ENCODE results near the gene OR2C3.
"Not testable (repeated sequence)": the region's sequence is repeated elsewhere in the genome, so short reads cannot be mapped to it uniquely, and the experiment has no call there.

Gene OR2C3

DNA sequence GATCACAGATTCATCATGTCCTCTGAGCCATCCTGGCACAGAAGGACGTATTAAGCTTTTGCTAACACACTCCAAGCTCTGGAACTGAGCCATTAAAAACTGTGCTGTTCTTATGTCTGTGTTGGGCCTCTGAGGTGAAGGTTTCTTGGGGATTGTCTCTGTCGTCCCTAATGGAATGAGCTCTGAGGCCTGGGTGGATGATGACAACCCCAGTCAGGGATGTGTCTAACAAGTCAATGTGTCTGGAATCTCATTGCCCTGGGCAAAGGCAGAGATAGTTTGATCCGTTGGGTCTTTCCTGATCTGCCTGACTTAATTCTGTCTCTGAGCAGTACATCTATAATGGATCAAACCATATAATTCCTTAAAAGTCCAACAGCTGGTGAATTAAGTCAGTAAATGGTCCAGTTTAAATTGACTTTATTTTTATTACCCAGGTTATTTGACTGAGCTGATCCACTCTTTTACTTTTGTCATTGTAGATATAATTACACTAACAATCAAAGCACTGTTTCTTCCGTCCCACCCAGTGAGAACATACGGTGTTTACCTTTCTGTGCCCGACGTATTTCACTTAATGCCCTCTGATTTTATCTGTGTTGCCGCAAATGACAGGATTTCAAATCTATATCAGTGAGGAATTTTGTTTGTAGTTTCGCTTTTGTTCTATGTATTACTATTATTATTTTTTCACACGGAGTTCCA, 39.5 kb downstream of the OR2C3 start:
- no peak overlapping the region for H3K4me3 ChIP-seq (ENCODE audit: low read length)
- H3K9ac ChIP-seq (ENCODE audit: low read length): no peak overlapping the region
- no peaks in the 10 kb centered on the region for H3K36me3 ChIP-seq (ENCODE audit: control insufficient read depth, insufficient read depth, low read length)
- no peak overlapping the region for H3K27ac ChIP-seq (ENCODE audit: low read depth, low read length)
- no peaks in the 10 kb centered on the region for H3K4me1 ChIP-seq (ENCODE audit: control insufficient read depth, insufficient read depth, low read length)
- no peaks in the 10 kb centered on the region for H3K27me3 ChIP-seq (ENCODE audit: control insufficient read depth, insufficient read depth, low read length)

DNA sequence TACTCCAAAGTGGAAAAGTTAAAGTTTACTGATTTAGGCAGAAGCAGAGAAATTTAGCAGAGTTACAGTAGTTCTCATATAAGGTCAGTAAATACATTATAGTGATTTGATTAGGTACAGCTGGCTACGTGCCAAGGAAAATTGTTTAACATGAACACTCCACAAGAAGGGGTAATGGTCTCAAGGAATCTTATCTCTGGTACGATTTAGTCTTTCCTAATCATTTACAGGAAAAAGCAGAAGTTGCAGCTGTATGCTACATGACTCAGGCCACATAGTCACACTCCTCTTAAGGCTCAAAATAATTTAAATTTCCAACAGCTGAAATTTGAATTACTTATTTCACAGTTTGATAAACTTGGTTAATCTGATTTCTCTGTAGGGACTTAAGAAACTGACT, 41.5 kb downstream of the OR2C3 start:
- H3K27ac ChIP-seq (ENCODE audit: low read depth, low read length): no peak overlapping the region
- no peak overlapping the region for H3K4me3 ChIP-seq (ENCODE audit: low read length)
- no peaks in the 10 kb centered on the region for H3K27me3 ChIP-seq (ENCODE audit: control insufficient read depth, insufficient read depth, low read length)
- no peaks in the 10 kb centered on the region for H3K36me3 ChIP-seq (ENCODE audit: control insufficient read depth, insufficient read depth, low read length)
- no peak overlapping the region for H3K9ac ChIP-seq (ENCODE audit: low read length)
- H3K4me1 ChIP-seq (ENCODE audit: control insufficient read depth, insufficient read depth, low read length): no peaks in the 10 kb centered on the region

DNA sequence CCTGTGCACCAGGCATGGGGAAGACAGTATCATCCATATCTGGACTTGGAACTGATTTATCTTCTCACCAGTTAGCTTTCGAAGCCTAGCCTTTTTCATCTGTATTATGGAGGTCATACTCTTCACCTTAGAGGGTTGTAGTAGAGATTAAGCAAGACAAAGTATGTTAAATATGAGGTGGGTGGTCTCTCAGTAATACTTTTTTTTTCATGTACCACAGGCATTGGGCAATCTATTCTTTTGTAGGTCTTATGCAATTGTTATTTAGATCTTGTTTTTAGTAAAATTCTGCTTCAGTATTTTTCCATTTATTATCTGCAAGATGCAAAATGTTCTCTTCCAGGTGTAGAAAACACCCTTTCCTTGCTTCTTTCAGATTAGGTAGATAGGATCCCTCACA, 43.1 kb downstream of the OR2C3 start:
- Histone ChIP-seq H3K27ac (ENCODE audit: low read depth, low read length) (no peak overlapping the region), H3K4me3 (ENCODE audit: low read length) (no peak overlapping the region), H3K9ac (ENCODE audit: low read length) (no peak overlapping the region), H3K27me3 (ENCODE audit: control insufficient read depth, insufficient read depth, low read length) (no peaks in the 10 kb centered on the region), H3K36me3 (ENCODE audit: control insufficient read depth, insufficient read depth, low read length) (no peaks in the 10 kb centered on the region), H3K4me1 (ENCODE audit: control insufficient read depth, insufficient read depth, low read length) (no peaks in the 10 kb centered on the region)

DNA sequence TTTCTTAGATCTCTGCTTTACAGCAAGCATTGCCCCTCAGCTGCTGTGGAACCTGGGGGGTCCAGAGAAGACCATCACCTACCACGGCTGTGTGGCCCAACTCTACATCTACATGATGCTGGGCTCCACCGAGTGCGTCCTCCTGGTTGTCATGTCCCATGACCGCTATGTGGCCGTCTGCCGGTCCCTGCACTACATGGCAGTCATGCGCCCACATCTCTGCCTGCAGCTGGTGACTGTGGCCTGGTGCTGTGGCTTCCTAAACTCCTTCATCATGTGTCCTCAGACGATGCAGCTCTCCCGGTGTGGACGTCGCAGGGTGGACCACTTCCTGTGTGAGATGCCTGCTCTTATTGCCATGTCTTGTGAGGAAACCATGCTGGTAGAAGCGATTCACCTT, 44.9 kb downstream of the OR2C3 start:
- Histone ChIP-seq H3K4me3 (ENCODE audit: low read length) (no peak overlapping the region), H3K4me1 (ENCODE audit: control insufficient read depth, insufficient read depth, low read length) (no peaks in the 10 kb centered on the region), H3K27ac (ENCODE audit: low read depth, low read length) (no peak overlapping the region), H3K27me3 (ENCODE audit: control insufficient read depth, insufficient read depth, low read length) (no peaks in the 10 kb centered on the region), H3K36me3 (ENCODE audit: control insufficient read depth, insufficient read depth, low read length) (no peaks in the 10 kb centered on the region), H3K9ac (ENCODE audit: low read length) (no peak overlapping the region)

DNA sequence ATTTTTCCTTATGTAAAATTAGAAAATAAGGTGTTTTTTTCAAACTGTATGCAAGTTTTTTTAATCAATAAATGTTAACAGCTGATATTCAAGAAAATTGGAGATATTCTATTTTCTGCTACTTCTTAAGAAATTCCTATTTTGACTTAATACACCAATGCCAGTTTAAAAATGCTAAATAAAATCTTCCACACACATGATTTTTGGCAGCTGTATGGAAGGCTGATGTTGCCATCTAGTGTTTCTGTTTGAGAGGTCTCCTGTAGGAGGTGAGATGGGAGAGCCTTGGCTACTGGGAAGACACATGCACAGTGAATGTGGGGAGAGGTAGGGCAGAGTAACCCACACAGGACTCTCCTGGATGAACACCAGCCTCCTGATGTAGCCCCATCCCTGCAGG, 49.2 kb downstream of the OR2C3 start:
- Histone ChIP-seq H3K9ac (ENCODE audit: low read length) (no peak overlapping the region), H3K27me3 (ENCODE audit: control insufficient read depth, insufficient read depth, low read length) (no peaks in the 10 kb centered on the region), H3K4me1 (ENCODE audit: control insufficient read depth, insufficient read depth, low read length) (no peaks in the 10 kb centered on the region), H3K36me3 (ENCODE audit: control insufficient read depth, insufficient read depth, low read length) (no peaks in the 10 kb centered on the region), H3K4me3 (ENCODE audit: low read length) (no peak overlapping the region), H3K27ac (ENCODE audit: low read depth, low read length) (no peak overlapping the region)

DNA sequence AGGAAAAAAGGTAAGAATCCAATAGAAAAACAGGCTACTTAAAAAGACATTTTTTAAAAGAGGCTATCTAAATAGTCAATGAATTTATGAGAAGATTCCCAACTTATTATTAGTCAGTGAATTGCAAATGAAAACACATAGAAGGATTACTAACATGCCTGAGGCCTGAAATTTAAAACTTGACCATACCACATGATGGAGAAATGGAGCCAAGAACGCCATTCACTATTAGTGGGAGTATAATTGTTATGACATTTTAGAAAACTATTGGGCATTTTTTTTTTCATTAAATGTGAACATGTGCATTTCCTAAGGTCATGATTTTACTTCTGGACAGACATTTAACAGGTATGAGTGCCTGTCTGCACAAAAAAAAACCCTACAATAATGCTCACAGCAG, 53.5 kb downstream of the OR2C3 start:
- Histone ChIP-seq H3K4me1 (ENCODE audit: control insufficient read depth, insufficient read depth, low read length) (no peaks in the 10 kb centered on the region), H3K27me3 (ENCODE audit: control insufficient read depth, insufficient read depth, low read length) (no peaks in the 10 kb centered on the region), H3K36me3 (ENCODE audit: control insufficient read depth, insufficient read depth, low read length) (no peaks in the 10 kb centered on the region), H3K9ac (ENCODE audit: low read length) (no peak overlapping the region), H3K4me3 (ENCODE audit: low read length) (no peak overlapping the region), H3K27ac (ENCODE audit: low read depth, low read length) (no peak overlapping the region)

DNA sequence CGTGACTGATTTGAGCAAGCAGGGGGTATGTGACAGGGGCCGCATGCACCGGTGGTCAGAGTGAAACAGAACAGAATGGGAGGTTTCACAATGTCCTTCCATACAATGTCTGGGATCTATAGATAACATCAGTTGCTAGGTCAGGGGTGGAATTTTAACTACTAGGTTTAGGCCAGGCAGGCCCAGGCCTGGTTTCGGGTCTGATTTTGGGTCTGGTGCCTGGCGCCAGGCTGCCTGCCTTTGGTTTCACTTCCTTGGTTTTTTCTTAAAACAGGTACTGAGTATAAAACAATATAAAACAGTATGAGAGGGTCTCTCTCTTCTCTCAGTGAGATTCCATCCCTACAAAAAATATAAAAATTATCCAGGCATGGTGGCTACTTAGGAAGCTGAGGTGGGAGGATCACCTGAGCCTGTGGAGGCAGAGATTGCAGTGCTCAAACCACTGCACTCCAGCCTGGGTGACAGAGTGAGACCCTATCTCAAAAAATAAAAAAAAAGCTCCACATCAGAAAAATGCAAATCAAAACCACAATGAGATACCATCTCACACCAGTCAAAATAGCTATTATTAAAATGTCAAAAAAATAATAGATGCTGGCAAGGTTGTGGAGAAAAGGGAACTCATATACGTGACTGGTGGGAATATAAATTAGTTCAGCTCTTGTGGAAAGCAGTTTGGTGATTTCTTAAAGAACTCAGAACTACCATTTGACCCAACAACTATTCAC, 59.7 kb downstream of the OR2C3 start:
- not testable (repeated sequence) for H3K27me3 ChIP-seq (ENCODE audit: control insufficient read depth, insufficient read depth, low read length); H3K9ac ChIP-seq (ENCODE audit: low read length); H3K4me3 ChIP-seq (ENCODE audit: low read length); H3K36me3 ChIP-seq (ENCODE audit: control insufficient read depth, insufficient read depth, low read length); H3K4me1 ChIP-seq (ENCODE audit: control insufficient read depth, insufficient read depth, low read length); H3K27ac ChIP-seq (ENCODE audit: low read depth, low read length)

DNA sequence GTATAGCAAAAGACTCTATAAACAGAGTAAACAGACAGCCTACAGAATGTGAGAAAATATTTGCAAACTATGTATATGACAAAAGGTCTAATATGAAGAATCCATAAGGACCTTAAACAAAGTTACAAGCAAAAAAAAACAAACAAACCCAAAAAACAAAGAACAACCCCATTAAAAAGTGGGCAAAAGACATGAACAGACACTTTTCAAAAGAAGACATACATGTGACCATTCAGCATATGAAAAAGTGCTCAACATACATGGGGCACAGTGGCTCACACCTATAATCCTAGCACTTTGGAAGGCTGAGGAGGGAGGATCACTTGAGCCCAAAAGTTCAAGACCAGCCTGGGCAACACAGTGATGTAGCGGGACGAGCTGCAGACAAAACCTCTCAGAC, 60.4 kb downstream of the OR2C3 start:
- Histone ChIP-seq H3K4me1 (ENCODE audit: control insufficient read depth, insufficient read depth, low read length) (no peaks in the 10 kb centered on the region), H3K9ac (ENCODE audit: low read length) (no peak overlapping the region), H3K27me3 (ENCODE audit: control insufficient read depth, insufficient read depth, low read length) (no peaks in the 10 kb centered on the region), H3K27ac (ENCODE audit: low read depth, low read length) (no peak overlapping the region), H3K36me3 (ENCODE audit: control insufficient read depth, insufficient read depth, low read length) (no peaks in the 10 kb centered on the region), H3K4me3 (ENCODE audit: low read length) (no peak overlapping the region)
